Measurements from ENCODE around the gene RING1.

RING1 gene

GRCh38 chr6:33193619-33194018 lies 14.7 kb upstream of the RING1 start:
- DNase-seq: no peak

DNA sequence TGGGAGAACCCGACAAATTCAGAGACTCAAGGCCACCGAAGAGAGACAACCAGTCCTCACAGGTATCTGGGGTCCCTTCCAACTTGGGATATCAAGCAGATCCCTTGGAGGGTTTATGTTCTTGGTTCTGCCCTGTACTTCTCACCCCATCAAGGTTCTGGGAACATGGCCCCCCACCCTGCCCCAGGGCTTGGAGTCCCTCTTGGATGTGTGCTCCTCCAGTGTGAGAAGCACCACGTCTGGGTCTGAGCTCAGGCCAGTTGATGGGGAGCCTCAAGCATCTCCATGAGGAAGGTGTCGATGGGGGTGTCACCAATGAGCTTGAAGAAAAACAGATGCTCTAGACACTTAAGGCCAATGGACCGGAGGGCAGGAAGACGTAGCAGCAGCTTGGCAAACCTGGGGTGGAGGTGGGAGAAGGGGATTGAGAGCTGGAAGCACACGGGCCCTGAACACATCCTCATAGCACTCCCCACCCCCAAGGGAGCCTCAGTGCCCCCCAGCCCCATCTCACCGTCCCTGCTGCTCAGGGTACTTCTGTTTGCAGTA lies 13.8 kb upstream of the RING1 start:
- DNase-seq: no peak

GRCh38 chr6:33195304-33196165 lies 12.8 kb upstream of the RING1 start:
- no peak for DNase-seq

DNA sequence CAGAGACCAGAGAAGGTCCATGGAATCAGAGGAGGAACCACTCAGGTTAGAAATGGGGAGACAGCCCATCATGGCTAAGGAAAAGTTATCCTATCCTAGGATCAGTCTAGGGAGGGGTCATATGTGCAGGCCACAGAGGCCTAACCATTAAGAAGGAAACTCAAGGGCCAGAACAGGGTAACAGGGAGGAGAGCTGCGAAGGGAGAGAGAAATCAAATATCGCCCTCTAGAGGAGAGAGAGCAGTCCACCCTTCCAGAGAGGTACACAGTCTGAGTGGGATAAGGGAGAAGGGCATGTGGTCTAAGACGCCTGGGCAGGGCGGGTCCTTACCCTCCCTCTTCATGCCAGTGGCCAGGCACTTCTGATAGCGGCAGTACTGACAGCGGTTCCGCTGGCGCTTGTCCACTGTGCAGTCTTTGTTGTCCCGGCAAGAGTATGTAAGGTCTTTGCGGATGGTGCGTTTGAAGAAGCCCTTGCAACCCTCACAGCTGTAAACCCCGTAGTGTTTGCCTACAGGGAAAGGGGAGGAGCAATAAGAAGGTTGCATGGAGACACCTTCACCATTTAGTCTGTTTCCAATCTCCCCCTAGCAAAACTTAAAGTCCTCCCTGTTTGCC lies 10.8 kb upstream of the RING1 start:
- DNase-seq: peak; percentile 29

GRCh38 chr6:33198159-33198852 lies 10.0 kb upstream of the RING1 start:
- no peak for DNase-seq

GRCh38 chr6:33198853-33199436 lies 9.4 kb upstream of the RING1 start:
- no peak for DNase-seq

DNA sequence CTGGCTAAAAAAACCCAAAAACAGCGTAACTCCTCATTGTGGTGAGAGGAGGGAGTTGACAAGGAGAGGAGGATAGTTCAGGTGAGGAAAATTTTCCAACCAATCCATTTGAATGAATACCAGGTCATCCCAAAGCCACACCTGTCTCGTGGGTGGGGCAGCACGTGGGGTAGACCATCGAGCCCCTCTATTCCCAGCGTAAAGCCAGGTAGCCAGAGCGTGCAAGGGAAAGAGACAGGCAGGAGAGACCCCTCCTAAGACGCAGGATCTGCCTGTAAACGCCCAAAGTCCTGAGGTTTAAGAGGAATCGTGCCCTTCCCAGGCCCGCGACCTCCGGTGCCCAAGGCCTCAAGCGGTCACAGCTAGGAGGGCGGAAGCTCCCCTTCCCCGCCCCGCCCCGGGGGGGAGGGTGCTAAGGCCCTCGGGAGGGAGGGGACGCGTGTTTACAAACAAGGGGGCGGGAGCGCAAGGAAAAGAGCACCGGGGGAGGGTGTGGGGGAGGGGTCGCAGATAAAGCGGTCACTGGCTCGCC lies 8.5 kb upstream of the RING1 start:
- peak; percentile 75 for DNase-seq

DNA sequence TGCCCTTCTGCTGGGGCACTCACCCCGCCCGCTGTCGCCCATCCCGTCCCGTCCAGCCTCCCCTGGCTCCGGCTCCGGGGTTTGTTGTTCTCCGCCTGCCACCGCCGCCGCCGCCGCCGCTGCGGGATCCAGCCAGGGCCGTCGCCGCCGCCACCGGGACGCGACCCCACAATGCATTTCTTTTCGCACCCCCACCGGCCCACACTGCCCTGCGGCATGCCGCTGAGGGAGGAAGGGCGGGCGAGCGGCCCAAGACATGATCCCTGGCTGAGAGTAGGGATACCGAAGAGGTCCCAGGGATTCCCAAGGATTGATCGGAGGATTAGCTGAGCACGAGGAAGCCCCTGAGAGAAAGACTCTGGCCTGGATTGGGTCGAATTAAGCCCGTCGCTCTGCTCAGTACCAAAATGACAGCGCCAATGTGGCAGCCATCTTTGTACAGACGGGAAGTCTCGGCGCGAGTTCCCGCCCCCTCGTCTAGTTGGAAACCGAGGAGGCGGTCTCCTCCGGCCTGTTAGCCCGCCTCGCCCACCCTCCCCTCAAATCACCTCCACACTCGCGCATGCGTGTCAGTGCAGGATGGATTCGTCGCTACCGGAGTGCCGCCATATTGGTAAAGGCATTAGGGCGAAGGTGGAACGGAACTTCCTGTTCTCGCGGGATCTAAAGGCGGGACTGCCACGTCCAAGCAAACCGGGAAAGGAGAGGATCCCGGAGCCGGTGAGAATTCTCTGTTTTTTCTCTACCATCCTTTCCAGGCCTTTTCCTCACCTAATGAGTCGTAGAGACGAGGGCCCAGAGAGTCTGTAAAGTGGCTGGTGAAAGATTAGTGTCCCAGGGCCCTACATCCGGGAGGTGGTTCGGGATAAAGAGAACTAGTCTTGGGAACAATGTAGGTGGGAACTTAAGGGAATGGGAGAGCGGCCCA lies 7.8 kb upstream of the RING1 start, which contains the start of the genes RXRB and SLC39A7:
RXRB (minus strand) TSS at position 447 of the 928 bp plus-strand sequence; CDS start at position 258, 189 bp downstream.
SLC39A7 (plus strand) TSS at position 649 of the 928 bp plus-strand sequence. CDS start 379 bp downstream, outside the sequence.
- DNase-seq: peak; percentile 96

GRCh38 chr6:33201147-33201545 lies 7.2 kb upstream of the RING1 start:
- DNase-seq: no peak

DNA sequence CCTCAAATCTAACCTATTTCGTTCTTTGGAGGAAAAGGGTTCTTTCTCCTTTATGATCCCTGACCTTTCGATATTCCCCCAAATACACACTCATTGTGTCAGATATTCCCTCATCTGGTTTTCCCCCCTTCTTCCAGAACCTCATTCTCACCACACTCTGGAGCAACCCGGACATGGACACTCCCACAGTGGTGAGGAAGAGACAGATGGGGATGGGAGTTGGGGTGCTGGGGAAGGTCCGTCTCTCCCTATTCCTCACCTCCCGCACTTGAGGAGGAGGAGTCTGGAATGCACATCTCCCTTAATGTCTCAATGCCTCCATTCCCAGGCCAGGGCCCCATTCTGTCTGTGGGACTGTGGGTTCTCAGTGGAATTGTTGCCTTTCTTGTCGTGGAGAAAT lies 6.4 kb upstream of the RING1 start:
- DNase-seq: no peak

DNA sequence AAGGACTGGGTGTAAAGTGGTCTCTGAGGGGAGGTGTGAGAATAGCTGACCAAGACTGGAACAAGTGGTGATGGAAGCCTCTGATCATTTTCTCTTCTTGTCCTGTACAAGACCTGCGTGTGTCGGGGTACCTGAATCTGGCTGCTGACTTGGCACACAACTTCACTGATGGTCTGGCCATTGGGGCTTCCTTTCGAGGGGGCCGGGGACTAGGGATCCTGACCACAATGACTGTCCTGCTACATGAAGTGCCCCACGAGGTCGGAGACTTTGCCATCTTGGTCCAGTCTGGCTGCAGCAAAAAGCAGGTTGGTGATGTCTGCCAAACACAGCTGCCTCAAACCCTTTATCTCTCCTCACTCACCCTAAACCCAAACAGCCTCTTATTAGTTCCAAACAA lies 5.5 kb upstream of the RING1 start:
- DNase-seq: no peak

- no peak for DNase-seq
Measured at GRCh38 chr6:33203443-33204164, 4.7 kb upstream of the RING1 start.

GRCh38 chr6:33204165-33204414 lies 4.2 kb upstream of the RING1 start:
- no peak for DNase-seq

- peak; percentile 84 for DNase-seq
Measured at GRCh38 chr6:33204415-33205190, 3.7 kb upstream of the RING1 start, which contains the start of gene HSD17B8. HSD17B8 (plus strand) TSS chr6:33204655; CDS start chr6:33204669, 14 bp downstream.

DNA sequence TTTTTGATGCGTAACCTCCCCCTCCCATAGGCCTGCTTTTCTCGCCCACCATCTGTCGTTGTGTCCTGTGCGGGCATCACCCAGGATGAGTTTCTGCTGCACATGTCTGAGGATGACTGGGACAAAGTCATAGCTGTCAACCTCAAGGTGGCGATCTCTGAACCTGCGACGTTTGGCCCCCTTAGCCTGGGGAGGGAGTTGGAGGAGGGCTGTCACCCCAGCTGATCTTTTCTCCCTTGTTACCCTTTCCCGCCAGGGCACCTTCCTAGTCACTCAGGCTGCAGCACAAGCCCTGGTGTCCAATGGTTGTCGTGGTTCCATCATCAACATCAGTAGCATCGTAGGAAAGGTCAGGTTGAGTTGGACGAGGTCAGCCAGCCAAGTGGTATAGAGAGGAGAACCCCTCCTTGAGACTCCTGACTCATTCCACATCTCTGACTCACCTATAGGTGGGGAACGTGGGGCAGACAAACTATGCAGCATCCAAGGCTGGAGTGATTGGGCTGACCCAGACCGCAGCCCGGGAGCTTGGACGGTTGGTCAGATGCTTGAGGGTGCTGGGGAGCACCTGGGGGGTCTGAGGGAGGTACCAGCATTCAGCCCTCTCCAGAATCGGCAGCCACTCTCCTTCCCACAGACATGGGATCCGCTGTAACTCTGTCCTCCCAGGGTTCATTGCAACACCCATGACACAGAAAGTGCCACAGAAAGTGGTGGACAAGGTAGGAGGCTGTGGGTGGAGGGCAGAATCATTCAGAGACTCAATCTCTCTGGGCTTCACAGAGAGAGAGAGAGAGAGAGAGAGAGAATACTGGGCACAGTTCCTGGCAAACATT lies 2.9 kb upstream of the RING1 start:
- DNase-seq: peak; percentile 62

DNA sequence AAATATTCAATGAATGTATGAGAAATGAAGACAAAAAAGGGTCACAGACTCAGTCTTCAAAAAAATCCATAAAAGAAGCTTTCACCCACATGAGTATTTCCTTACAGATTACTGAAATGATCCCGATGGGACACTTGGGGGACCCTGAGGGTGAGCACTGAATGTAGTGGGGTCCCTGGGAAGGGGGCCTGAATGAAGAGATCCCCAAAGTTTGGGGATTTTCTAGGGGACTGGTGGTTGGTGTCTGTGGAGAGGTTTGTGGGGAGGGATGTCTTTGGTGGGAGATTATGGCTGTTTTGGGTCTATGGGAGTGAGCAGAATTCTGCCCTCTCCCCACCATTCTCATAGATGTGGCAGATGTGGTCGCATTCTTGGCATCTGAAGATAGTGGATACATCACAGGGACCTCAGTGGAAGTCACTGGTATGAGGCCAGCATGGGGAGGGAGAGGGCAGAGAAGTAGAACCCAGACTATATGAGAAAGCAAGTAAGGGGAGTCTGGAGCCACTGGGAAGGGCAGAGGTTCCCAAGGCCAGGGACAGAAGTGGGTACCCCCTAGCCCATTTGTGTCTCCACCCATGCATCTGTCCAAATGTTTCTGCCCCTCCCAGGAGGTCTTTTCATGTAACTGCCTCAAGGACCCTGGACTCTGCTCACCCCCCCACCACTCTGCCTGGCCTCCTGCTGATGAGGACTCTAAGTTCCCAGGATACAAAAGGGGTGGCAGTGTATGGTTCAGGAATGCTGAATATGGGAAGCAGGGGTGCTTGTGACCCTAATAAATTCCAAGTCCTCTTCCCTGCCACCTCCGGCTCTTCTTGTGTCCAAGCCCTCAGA lies 2.1 kb upstream of the RING1 start:
- DNase-seq: no peak

DNA sequence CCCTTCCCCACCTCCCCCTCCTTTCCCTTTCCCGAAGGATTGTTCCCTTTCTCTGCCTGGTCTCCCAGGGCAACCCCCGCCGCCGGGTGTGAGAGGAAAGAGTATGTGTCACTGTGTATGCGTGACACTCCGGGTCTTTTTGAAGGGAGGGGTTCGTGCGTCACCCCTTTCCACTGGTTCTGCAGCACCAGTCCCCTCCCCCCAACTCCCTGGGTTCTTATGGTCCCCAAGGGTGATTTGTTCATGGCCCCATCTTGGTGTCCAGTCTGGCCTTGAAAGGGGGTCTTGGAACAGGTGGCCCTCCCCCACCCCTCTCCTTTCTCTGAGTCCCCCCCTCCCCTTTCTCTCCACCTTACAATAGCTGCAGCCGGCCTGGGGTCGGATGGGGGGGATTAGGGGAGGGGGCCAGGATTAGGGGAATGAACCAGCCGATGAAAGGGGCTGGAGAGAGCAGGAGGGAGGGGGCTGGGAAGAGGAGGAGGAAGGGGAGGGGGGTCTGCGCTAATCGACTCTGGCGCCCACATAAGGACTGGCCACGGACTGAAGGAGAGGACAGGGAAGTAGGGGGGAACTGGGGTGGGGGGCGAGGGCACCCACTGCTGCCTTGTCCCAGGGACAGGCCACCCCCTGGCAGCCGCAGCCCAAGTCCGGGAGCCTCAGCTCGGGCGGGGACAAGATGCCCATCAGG lies 1.3 kb upstream of the RING1 start:
- no peak for DNase-seq
